NCI-H460 (cell line): ENCODE results near the gene PCMT1. TPM values are rescaled to one million over a fixed set of nuclear protein-coding genes. Genes with fewer than 3 reads are reported as not detected.
"Not testable (repeated sequence)": the region's sequence is repeated elsewhere in the genome, so short reads cannot be mapped to it uniquely, and the experiment has no call there.

Experiments
- DNase-seq: peaks from one replicate; pipeline ENCODE4 v3.0.0-alpha.2; 2016; ENCODE audit warnings: low read depth; ENCODE audit errors: extremely low read depth
- polyA plus RNA-seq: library from polyadenylated mRNA; depleted of rRNA; stranded (reverse); fragments of >200 nt; gene quantifications from 2 replicates; pipeline ENCODE4 v1.2.3, GENCODE V29; 2014; cell fraction: nucleus; rRNA removed
- total RNA-seq: library from RNA; depleted of rRNA; stranded (reverse); fragments of >200 nt; shearing (Covaris generic); gene quantifications from 2 replicates; pipeline ENCODE4 v1.2.3, GENCODE V29; 2014; rRNA removed

Gene PCMT1
- total RNA-seq = 79.5 and 86.6 TPM in 2 replicates
- polyA plus RNA-seq = 64.7 and 67.1 TPM in 2 replicates

DNA sequence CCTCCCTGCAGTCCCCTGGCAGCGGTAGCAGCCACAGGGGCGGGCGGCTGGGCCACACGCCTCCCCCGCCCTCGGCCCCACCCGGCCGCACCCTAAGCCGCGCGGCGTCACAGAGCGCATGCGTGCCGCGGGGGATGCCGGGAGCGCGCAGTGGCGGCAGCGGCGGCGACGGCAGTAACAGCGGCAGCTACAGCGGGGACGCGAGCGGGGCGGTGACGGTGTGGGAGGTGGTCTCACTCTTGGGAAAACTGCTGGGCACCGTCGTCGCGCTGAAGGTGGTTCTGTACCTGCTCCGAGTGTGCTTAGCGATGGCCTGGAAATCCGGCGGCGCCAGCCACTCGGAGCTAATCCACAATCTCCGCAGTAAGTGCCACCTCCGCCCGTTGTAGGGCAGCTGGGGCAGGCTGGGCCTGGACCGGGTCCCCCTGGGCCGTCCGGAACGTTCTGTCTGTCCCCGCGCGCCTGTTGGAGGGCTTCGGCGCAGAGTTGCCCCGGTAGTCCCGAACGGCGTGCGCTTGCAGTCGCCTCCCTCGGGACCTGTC, at the start of gene PCMT1:
TSS of gene PCMT1 (plus strand) at position 148 of the 542 bp plus-strand sequence. CDS start at position 309, 161 bp downstream.
- peak; percentile 84 for DNase-seq

DNA sequence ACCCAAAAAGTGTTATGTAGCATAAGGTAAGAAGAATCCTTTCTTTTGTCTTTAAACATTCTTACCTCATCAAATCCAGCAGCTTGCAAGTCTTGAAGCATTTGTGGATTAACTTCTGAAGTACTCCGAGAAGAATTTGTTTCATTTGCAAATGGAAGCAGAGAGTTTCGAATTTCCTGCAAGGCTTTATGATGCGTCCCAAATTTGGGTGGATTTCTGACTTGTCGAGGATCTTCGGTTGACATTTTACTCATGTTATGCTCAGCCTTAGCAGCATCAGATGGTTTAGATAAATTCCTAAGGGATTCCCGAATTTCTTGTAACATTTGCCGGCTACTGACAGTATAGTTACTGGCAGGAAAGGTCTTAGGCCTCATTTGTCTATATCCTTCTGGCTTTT, 47.8 kb upstream of the PCMT1 start:
- DNase-seq = no peak

DNA sequence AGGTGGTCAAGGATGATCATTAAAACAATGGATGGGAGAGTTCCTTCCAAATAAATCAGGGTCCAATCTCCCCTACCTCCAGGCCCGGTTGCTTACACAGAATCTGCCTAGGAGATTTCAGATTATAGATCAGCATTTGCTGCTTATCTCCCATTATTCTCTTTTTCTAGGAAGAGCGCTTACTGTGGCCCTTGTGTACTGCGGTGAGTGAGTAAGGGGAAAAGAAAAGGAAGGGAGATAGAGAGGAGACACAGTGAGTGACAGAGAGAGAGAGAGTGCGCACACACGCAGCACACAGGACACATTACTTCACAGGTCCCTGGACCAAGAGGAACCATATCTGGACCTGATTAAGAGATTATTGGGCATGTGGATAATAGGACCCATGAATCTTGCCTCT, 37.8 kb upstream of the PCMT1 start:
- DNase-seq = no peak

DNA sequence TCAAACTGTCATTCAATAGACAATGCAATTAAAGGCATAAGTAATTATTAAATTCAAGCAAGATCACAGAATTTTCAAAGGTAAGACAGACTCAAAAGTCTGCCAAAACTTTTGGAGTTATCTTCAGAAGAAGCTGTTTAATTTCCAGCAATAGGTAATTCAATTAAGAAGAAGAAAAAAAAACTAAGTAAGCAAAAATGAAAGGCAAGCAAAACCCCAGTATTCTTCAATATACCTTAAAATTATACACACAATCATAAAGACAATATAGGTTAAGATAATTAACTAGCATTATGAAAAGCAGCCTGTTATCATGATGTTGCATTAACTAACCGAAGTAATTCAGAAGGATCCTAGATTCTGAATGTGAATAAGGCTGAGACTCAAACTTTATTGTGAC, 35.1 kb upstream of the PCMT1 start:
- no peak for DNase-seq

DNA sequence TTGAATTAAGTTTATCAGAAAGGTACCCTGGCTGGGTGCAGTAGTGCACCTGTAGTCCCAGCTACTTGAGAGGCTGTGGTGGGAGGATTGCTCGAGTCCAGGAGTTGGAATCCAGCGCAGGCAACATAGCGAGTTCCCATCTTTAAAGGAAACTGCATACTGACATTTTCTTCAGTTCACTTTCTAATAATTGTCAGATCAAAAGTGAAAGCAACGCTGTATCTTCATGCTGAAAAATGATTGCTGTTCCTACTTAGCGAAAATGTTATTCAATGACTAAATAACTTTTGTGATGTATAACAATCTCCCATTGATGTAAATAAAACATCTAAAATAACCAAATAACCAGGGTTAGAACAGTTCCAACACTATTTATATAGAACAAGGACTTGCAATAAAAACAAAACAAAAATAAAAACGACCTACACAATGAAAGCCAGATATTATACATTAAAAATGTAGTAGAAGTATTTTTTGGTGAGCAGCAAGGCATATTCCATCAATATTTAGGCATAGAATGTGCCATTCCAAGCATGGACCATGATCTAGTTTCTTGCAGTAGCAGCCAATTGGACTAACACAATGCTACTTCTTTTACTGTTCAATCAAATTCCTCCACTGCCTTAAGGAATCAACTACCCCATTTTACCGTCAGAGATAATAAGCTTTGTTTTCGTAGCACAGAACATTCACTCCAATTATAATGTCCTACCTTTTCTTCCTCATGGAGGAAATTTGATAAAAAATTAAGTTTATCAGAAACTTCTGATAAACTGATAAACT, 33.2 kb upstream of the PCMT1 start:
- no peak for DNase-seq

DNA sequence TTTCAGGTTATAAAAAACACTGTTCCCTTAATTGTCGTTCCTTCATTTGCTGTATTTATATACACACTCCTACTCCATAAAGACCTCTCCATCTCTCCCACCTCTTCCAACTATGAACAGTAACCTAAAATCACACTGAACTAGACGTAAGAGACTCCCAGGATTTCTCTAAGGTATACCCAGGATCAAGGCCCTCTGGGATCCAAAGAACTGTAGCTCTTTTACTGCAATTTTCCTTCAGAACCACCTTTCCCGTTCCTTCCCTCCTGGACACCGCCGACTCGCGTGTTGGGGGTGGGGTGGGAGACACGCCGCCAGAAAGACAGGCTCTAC, 32.3 kb upstream of the PCMT1 start:
- DNase-seq = no peak

DNA sequence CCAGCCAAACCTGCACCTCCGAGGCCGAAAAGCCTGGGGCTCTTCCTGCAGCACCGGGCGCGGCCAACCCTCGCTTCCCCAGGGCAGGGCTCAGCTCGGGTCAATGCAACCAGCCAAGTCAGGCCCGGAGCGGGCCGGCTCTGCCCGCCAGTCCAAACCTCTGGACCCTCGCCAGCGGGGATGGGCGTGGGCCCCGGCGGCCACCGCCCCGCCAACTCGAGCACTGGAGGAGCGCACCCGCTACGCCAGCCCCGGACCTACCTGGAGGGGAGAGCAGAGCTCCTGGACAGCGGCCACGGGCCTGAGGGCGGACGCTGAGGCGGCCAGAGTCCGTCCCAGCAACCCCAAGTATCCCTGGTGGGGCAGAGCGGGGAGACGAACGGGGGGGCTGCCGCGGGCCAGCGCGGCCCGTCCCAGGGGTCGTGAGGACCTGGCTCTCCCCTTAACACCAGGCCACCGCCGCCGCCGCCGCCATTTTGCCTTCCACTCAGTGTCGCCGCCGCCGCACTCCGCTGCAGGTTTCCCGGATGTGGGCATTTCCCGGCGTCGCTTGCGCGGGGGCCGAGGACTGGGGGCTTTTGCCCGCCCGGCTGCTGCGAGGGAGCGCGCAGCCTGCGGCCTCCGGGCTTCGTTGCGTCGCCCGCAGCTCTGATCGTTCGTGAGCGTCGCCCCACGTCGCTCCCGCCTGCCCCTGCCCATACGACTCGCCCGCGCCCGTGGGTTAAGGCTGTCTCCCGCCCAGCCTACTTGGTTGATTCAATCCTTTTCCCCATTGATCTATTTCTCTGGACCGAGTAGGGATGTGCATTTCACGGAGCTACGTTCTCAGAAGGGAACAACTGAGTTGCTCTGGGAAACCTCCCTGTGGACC, 31.7 kb upstream of the PCMT1 start, which contains the start of gene LATS1:
TSS of gene LATS1 (minus strand) at position 514 of the 871 bp plus-strand sequence. CDS start 15,975 bp downstream, outside the sequence.
- peak; percentile 60 for DNase-seq

DNA sequence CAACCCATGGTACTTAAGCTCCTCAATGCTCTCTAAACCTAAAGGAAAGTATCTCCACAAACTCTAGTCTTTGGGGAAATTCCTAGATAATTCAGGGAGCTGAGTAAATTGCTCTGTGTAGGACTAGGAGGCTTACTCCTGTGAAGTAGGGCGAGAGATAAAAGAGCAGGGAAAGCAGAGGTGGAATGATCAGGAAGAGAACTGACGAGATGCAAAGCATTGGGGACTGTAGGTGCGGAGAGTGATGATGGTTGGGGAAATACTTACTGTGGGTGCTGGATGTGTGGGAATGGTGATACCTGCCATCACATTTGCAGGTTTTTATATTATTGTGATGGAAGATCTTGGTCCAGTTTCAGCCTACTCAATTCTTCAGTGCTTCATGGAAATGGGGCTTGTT, 30.0 kb upstream of the PCMT1 start:
- no peak for DNase-seq

DNA sequence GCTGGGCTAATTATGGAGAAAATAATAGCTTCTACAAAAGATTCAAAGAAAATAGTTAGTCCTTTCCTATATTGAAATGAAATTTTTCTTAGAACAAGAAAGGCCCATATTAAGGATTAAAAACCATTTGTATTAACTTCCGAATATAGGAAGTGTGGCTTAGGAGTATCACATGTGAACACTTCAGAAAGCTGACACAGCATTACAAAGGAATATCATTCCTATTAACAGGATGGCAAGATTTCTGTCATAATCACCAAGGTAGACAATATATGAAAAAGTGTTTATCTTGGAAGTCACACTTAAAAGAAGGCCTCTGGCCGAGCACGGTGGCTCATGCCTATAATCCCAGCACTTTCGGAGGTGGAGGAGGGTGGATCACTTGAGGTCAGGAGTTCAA, 26.3 kb upstream of the PCMT1 start:
- DNase-seq = no peak

DNA sequence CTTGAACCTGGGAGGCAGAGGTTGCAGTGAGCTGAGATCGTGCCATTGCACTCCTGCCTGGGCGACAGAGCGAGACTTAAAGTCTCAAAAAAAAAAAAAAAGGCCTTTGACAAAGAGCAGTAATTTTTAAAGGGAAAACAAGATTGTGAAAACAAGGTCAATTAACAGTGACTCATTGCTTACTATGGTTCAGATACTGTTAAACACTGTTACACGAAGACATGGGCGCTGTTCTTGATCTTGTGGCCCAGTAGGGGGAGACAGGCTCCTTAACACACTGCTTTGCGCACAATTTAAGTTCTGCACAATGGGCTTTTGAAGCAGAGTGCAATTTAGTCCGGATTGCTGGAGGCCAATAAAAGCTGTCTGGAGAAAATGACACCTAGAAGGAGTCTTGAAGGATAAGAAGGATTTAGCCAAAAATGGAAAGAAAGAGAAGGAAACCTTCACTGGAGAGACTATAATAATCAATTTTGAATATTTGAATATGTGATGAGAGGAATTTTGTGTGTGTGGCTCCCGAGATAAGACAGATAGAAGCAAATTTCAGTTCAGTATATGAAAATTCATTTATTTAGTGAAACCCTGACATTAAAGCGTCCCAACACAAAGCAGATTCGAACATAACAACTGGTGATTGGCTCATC, 25.6 kb upstream of the PCMT1 start:
- peak; percentile 62 for DNase-seq

DNA sequence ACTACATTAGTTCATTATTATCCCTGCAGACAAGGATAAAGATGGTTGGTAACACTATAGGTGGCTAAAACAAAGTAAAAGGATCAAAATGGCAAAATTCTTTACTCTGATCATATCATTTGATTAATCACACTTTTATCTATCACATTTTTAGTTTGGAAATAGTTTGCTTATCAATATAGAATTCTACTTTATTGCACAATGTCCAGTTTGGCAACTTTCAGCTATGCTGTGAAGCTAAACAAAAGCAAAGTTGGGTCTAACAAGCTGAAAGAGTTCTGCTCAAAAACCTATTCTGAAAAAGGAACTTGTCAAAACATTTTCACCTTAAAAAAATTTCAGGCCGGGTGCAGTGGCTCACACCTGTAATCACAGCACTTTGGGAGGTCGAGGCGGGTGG, 23.8 kb upstream of the PCMT1 start:
- DNase-seq = no peak

DNA sequence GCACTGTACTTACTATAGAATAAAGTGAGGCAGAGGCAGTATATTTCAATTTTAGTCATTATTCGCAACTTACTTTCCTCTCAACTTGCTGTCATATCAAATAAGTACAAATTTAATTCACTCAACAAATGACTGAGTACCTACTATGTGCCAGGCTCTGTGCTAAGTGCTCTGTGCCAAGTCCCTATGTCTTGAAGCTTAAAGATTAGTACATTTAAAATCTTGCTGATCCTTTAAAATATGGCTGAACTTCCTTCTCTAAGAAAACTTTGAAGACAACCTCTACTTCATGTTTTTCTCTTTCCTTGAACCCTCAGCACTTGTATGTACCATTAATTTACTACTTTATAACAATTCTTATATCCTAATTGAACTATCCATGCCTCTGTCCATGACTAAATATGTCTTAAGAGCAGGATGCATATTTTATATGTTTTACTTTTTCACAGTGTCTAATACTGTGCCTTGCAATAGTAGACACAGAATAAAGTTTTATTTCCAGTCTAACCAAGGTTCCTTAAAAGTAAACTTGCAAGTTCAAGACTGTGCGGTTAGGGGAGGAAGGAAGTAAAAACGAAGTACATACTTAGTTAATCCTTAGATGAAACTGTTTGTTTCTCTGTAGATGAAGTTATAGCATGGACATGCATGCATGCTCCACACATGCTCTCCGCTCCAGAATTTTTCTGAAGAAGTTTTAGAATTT, 21.6 kb upstream of the PCMT1 start:
- DNase-seq = no peak

DNA sequence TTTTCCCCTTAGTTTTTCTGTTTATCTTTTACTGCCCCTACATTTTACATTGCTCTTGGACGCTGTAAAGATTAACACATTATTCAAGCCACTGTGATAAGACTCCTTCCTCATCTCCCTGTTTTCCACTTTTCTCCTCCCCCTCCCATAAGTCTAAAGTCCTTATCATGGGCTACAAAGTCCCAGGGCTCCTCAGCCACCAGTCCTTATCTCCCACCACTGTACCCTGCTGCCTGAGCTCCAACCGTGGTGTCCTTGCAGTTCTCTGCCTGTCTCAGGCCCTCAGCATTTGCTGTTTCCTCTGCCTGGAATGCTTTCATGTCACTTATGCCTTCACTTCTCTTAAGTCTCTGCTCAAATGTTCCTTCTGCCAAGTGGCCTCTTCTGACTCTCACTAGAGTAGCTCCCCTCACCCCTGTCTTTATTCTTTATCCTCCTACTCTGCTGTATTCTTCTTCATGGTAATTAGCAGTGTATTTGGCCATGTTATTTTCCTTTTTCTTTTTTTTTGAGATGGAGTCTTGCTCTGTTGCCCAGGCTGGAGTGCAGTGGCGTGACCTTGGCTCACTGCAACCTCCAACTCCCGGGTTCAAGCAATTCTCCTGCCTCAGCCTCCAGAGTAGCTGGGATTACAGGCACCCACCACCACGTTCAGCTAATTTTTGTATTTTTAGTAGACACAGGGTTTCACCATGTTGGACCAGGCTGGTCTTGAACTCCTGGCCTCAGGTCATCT, 20.9 kb upstream of the PCMT1 start:
- DNase-seq = no peak

DNA sequence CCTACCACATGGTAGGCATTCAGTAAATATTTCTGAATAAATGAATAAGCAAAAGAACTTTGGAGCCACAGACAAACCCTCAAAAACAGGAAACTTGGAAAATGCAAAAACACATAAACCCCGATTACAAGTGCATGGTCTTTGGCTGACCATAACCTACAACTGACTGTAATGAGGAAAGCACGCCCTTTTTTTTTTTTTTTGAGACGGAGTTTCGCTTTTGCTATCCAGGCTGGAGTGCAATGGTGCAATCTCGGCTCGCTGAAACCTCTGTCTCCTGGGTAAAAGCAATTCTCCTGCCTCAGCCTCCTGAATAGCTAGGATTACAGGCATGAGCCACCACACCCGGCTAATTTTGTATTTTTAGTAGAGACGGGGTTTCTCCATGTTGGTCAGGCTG, 19.7 kb upstream of the PCMT1 start:
- no peak for DNase-seq

DNA sequence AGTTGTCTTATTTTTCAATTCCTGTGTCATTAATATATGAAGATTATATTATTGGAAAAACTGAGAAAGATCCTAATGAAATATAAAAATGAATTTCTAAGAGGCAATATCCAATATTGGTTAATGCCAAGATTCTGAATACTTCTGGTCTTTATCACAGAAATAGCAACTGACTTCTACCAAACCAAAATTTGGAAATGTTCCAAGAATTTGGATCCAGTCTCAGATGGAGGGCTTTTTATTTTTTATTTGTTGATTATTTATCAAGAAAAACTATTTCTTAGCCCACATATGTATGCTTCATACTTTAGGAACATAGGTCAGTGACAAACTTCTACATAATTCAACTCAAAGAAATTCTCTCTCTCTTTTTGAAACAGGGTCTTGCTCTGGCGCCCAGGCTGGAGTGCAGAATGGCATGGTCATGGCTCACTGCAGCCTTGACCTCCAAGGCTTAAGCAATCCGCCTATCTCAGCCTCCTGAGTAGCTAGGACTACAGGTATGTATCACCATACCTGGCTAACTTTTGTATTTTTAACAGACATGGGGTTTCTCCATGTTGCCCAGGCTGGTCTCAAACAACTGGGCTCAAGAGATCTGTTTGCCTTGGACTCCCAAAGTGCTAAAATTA, 16.3 kb upstream of the PCMT1 start:
- no peak for DNase-seq

DNA sequence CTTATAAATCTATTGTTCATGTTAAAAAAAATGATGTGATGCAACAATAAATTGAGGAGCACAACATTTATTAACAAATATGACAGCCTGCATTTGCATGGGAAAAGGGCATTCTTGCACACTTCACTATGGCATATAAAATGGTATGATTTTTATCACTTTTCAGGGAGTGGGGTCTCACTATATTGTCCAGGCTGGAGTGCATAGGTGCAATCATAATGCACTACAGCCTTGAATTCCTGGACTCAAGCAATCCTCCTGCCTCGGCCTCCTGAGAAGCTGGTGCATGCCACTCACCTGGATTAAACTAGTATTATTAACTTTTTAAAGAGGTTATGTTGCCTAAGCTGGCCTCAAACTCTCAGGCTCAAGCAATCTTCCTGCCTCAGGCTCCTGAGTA, 14.6 kb upstream of the PCMT1 start:
- no peak for DNase-seq

DNA sequence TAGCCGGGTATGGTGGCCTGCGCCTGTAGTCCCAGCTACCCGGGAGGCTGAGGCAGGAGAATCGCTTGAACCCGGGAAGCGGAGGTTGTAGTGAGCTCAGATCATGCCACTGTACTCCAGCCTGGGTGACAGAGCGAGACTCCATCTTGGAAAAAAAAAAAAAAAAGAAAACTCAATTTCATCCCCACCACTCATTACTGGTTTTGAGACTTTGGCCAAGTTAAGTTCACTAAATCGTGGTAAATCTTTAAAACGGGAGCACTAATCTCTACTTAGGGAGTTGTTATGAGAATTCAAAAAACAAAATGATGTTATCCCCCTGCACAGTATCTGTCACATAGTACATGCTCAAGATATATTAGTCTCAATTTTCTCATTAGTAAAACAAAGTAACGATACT, 4.3 kb upstream of the PCMT1 start:
- DNase-seq = not testable (repeated sequence)

DNA sequence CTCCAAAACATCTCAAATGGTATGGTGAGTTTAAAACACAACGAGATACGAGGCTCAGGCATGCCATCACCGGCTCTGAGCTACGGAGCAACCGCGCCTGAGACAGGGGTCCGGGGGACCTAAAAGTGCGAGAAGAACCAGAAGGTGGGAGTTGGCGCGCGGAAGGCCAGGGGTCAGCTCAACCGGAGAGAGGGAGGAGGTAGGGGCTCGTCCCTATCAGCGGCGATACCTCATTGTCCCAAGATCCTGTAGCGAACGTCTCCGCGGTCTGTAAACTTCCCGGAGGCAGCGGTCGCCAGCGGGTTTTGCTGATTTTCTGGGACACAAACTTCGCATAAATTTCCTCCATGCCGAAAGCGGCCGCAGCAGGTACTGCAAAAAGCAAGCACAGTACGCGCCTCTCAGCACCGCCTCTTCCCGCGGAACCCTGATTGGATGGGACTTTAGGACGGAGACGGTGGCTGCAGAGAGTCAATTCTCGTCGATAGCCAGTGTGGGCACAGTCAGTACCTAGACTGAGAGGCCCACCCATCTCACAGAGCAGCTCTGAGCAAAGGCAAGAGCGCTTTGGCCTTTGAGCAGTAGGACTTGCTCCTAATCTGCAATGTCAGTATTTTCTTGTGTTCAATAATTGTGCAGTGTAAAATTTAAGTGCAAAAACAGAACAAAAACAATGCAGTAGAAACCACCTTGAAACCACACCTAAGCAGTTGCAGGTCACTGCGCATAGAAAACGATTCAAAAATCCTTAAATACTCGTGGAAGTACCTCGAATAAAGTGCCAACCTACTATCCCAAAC, 3.2 kb upstream of the PCMT1 start, which contains the start of gene NUP43:
TSS of gene NUP43 (minus strand) at position 383 of the 800 bp plus-strand sequence. CDS start at position 349, 34 bp downstream.
- peak; percentile 86 for DNase-seq
